ENCODE data around the gene SLC35F3.

DNA sequence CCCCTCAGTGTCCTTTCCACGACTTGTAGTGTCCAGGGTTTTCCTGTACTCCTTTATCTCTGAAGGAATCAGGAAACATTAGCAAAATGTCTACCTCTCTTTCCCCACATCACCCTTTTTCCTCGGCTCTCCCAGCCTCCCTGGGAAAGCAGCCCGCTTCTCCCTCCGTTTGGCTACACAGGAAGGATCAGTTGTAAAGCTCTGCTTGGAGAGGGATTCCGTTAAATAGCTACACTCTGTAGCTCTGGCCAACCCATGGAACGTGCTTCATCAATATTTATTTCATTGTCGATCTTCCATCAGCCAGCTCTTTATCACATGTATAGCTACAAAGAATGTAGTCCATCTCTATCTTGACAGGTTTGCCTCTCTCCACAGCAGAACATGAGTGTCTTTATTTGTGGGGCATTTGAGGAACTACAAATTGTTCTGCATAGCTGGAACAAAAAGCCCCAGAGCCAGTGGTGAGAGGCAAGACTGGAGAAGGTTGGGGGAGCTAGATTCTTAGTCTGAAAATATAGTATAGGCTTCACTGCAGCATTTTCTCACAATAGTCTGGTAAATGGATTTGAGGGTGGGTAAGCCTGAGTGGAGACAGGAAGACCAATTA, 191.8 kb downstream of the SLC35F3 start:
- TF ChIP-seq SIN3A (IDR thresholded peaks at IDR 0.05; ENCODE audit: borderline replicate concordance, insufficient read depth, low read length) (no peak), POLR2AphosphoS5 (IDR thresholded peaks at IDR 0.05; ENCODE audit: low read depth, low read length) (no peak), TAF1 (IDR thresholded peaks at IDR 0.05; ENCODE audit: borderline replicate concordance, insufficient read depth, low read length) (no peak), FOXP2 (optimal IDR thresholded peaks at IDR 0.05; ENCODE audit: borderline replicate concordance, extremely low read depth, extremely low read length, insufficient read depth) (no peak)
- TF ChIP-seq, protein P1, sequence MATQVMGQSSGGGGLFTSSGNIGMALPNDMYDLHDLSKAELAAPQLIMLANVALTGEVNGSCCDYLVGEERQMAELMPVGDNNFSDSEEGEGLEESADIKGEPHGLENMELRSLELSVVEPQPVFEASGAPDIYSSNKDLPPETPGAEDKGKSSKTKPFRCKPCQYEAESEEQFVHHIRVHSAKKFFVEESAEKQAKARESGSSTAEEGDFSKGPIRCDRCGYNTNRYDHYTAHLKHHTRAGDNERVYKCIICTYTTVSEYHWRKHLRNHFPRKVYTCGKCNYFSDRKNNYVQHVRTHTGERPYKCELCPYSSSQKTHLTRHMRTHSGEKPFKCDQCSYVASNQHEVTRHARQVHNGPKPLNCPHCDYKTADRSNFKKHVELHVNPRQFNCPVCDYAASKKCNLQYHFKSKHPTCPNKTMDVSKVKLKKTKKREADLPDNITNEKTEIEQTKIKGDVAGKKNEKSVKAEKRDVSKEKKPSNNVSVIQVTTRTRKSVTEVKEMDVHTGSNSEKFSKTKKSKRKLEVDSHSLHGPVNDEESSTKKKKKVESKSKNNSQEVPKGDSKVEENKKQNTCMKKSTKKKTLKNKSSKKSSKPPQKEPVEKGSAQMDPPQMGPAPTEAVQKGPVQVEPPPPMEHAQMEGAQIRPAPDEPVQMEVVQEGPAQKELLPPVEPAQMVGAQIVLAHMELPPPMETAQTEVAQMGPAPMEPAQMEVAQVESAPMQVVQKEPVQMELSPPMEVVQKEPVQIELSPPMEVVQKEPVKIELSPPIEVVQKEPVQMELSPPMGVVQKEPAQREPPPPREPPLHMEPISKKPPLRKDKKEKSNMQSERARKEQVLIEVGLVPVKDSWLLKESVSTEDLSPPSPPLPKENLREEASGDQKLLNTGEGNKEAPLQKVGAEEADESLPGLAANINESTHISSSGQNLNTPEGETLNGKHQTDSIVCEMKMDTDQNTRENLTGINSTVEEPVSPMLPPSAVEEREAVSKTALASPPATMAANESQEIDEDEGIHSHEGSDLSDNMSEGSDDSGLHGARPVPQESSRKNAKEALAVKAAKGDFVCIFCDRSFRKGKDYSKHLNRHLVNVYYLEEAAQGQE (IDR thresholded peaks at IDR 0.05; ENCODE audit: insufficient read depth in 1 of 2, low read depth in 2 of 2, low read length in 2 of 2) = no peak

Data from PFSK-1 (cell line).